GM23338 (cell line): ENCODE results near the gene ARFIP1. TPM values are rescaled to one million over a fixed set of nuclear protein-coding genes. Genes with fewer than 3 reads are reported as not detected.

Experiments used
- ATAC-seq: fragments of 200-7000 bp; cut with Tn5 transposase; 3 replicates; pipeline ENCODE4 v1.9.1; 2020
- DNase-seq: peaks from one replicate; pipeline ENCODE4 v3.0.0-alpha.2; 2015; ENCODE audit warnings: low spot score
- H2AFZ ChIP-seq: fragments of 200-600 bp; sonication (generic); 2 replicates; pipeline ENCODE4 v1.8.0; 2016; ENCODE audit warnings: antibody characterized with exemption, mild to moderate bottlenecking, moderate library complexity
- H3F3A ChIP-seq: fragments of 200-600 bp; sonication (generic); replicated peaks from 2 replicates; pipeline ENCODE4 v1.8.0; 2017; ENCODE audit warnings: antibody characterized with exemption, mixed run types, low read depth
- H3K27ac ChIP-seq: fragments of 200-600 bp; sonication (generic); 2 replicates; pipeline ENCODE4 v1.6.1; 2016; ENCODE audit warnings: low read depth
- H3K27me3 ChIP-seq: fragments of 200-600 bp; sonication (generic); 2 replicates; pipeline ENCODE4 v1.8.0; 2016; ENCODE audit warnings: mild to moderate bottlenecking, mixed run types, moderate library complexity; ENCODE audit not compliant: insufficient read depth
- H3K36me3 ChIP-seq: fragments of 200-600 bp; sonication (generic); 2 replicates; pipeline ENCODE4 v1.8.0; 2016; ENCODE audit warnings: mild to moderate bottlenecking; ENCODE audit not compliant: insufficient read depth
- H3K4me1 ChIP-seq: fragments of 200-600 bp; sonication (generic); 2 replicates; pipeline ENCODE4 v1.8.0; 2016; ENCODE audit warnings: mild to moderate bottlenecking, moderate library complexity; ENCODE audit not compliant: insufficient read depth
- H3K4me2 ChIP-seq: fragments of 200-600 bp; sonication (generic); 2 replicates; pipeline ENCODE4 v1.7.1; 2017; ENCODE audit warnings: mixed run types
- H3K4me3 ChIP-seq: fragments of 200-600 bp; sonication (generic); 2 replicates; pipeline ENCODE4 v1.6.1; 2016; ENCODE audit warnings: mixed run types
- H3K79me2 ChIP-seq: fragments of 200-600 bp; sonication (generic); replicated peaks from 2 replicates; pipeline ENCODE4 v1.8.0; 2017; ENCODE audit warnings: mild to moderate bottlenecking; ENCODE audit not compliant: insufficient read depth
- H3K9me2 ChIP-seq: fragments of 200-600 bp; sonication (generic); 2 replicates; pipeline ENCODE4 v1.8.0; 2017; ENCODE audit not compliant: insufficient read depth
- H4K20me1 ChIP-seq: fragments of 200-600 bp; sonication (generic); replicated peaks from 2 replicates; pipeline ENCODE4 v1.8.0; 2017; ENCODE audit warnings: mild to moderate bottlenecking; ENCODE audit not compliant: insufficient read depth
- H3K27ac Mint-ChIP-seq: 2 replicates; pipeline ENCODE4 v1.8.0; 2020; ENCODE audit warnings: inconsistent platforms, mild to moderate bottlenecking, moderate library complexity, mixed read lengths
- H3K27me3 Mint-ChIP-seq: 3 replicates; pipeline ENCODE4 v1.8.0; 2022; ENCODE audit warnings: low read depth, mild to moderate bottlenecking, moderate library complexity, mixed read lengths, inconsistent platforms; ENCODE audit not compliant: insufficient read depth, poor library complexity
- H3K36me3 Mint-ChIP-seq: 3 replicates; pipeline ENCODE4 v1.8.0; 2021; ENCODE audit warnings: low read depth, mild to moderate bottlenecking, inconsistent platforms, moderate library complexity, mixed read lengths
- H3K4me1 Mint-ChIP-seq: 3 replicates; pipeline ENCODE4 v1.8.0; 2020; ENCODE audit warnings: mild to moderate bottlenecking, inconsistent platforms, mixed read lengths
- H3K4me3 Mint-ChIP-seq: 3 replicates; pipeline ENCODE4 v1.8.0; 2021; ENCODE audit warnings: moderate library complexity, mild to moderate bottlenecking, inconsistent platforms, mixed read lengths
- H3K9me3 Mint-ChIP-seq: 3 replicates; pipeline ENCODE4 v1.8.0; 2020; ENCODE audit warnings: moderate library complexity, mild to moderate bottlenecking, inconsistent platforms, mixed read lengths
- CREB1 ChIP-seq: fragments of 250-450 bp; sonication (Bioruptor Pico); IDR thresholded peaks from 2 replicates; pipeline ENCODE4 v1.5.0; 2020; ENCODE audit warnings: low read depth, mild to moderate bottlenecking, moderate library complexity
- CTCF ChIP-seq, 2 experiments: fragments of 200-600 bp in 1 of 2; sonication (generic) in 1 of 2; conservative IDR thresholded peaks; 2 replicates each; pipeline versions ENCODE4 v1.5.1 to v1.6.1; 2016 to 2017; ENCODE audit warnings: antibody characterized with exemption in 2 of 2, low read depth in 2 of 2, mild to moderate bottlenecking in 2 of 2, moderate library complexity in 1 of 2
- ETS1 ChIP-seq: IDR thresholded peaks from 2 replicates; pipeline ENCODE4 v1.6.1; 2016; ENCODE audit warnings: antibody characterized with exemption
- EZH2 ChIP-seq: fragments of 200-600 bp; sonication (generic); IDR thresholded peaks from one replicate; pipeline ENCODE4 v1.8.0; 2017; ENCODE audit warnings: antibody characterized with exemption, mild to moderate bottlenecking, low read depth; ENCODE audit not compliant: unreplicated experiment
- EZH2phosphoT487 ChIP-seq: fragments of 200-600 bp; sonication (generic); IDR thresholded peaks from one replicate; pipeline ENCODE4 v1.8.1; 2018; ENCODE audit warnings: antibody characterized with exemption; ENCODE audit not compliant: unreplicated experiment
- NANOG ChIP-seq: IDR thresholded peaks from 2 replicates; pipeline ENCODE4 v1.6.1; 2016; ENCODE audit warnings: antibody characterized with exemption, borderline replicate concordance
- POLR2AphosphoS5 ChIP-seq: IDR thresholded peaks from 2 replicates; pipeline ENCODE4 v1.6.1; 2016; ENCODE audit warnings: antibody characterized with exemption, low read depth
- STAT1 ChIP-seq: IDR thresholded peaks from one replicate; pipeline ENCODE4 v1.6.1; 2016; ENCODE audit warnings: antibody characterized with exemption; ENCODE audit not compliant: unreplicated experiment
- ZNF114 ChIP-seq: fragments of 250-450 bp; sonication (Bioruptor Pico); IDR thresholded peaks from 2 replicates; pipeline ENCODE4 v1.5.0; 2020; ENCODE audit warnings: mild to moderate bottlenecking, moderate library complexity
- ZNF331 ChIP-seq: fragments of 250-450 bp; sonication (Bioruptor Pico); IDR thresholded peaks from 2 replicates; pipeline ENCODE4 v1.5.0; 2020; ENCODE audit warnings: low read depth, mild to moderate bottlenecking, moderate library complexity
- long read RNA-seq: library from polyadenylated mRNA; unstranded; transcript quantifications from one replicate; pipeline ENCODE4 v2.0.0, GENCODE V29; 2020; ENCODE audit not compliant: unreplicated experiment
- polyA plus RNA-seq: library from polyadenylated mRNA; unstranded; fragments of >200 nt; fragmentation: Nextera tagmentation; extraction: Ambion mirVana; gene quantifications from 2 replicates; pipeline ENCODE4 v1.2.1, GENCODE V29; 2016
- total RNA-seq: library from RNA; depleted of rRNA; stranded (reverse); fragments of >200 nt; shearing (Covaris generic); gene quantifications from 2 replicates; pipeline ENCODE4 v1.2.3, GENCODE V29; 2014; rRNA removed

The ARFIP1 gene
- total RNA-seq (42.8 and 49.6 TPM in 2 replicates), polyA plus RNA-seq (43.8 and 46.0 TPM in 2 replicates)
- long read RNA-seq, transcript ARFIP1-202 (8 exons, 1,302 nt): major isoform, 5 of 29 reads
- long read RNA-seq, transcript ARFIP1-205 (9 exons, 3,424 nt): major isoform, 5 of 29 reads
- long read RNA-seq, partial matches to known transcripts: 14 of 29 reads
- long read RNA-seq, other reads (novel, unspliced or antisense): 3 of 29 reads

GRCh38 chr4:152779513-152780266 is at the start of gene ARFIP1, which contains the start of gene TIGD4:
ARFIP1 (plus strand) TSS chr4:152779954; CDS start chr4:152829634, 49,680 bp downstream.
TIGD4 (minus strand) TSS chr4:152779730; CDS start chr4:152771004, 8,726 bp downstream.
- no peaks in the 10 kb centered on the region for H3K27me3 ChIP-seq
- ATAC-seq: peak; percentile 92
- peak within 1 kb of the TSS; percentile 86 for H3K4me2 ChIP-seq
- peaks cover 23% of the 10 kb centered on the region for H3K4me1 Mint-ChIP-seq
- peaks cover 3% of the 10 kb centered on the region; the same call in 1 of the 3 replicates for H3K36me3 Mint-ChIP-seq
- H3K4me1 ChIP-seq: peaks cover 13% of the 10 kb centered on the region; the same call in 1 of the 2 replicates
- H3K9me3 Mint-ChIP-seq: no peaks in the 10 kb centered on the region
- H3K9me2 ChIP-seq: no peaks in the 10 kb centered on the region
- H4K20me1 ChIP-seq: peaks cover 4% of the 10 kb centered on the region; the same call in 1 of the 2 replicates
- peak within 1 kb of the TSS; percentile 86 for H3K4me3 ChIP-seq
- peak within 1 kb of the TSS; percentile 93 for H3K27ac ChIP-seq
- peaks cover 5% of the 10 kb centered on the region; the same call in 1 of the 2 replicates for H3F3A ChIP-seq
- no peaks in the 10 kb centered on the region for H3K36me3 ChIP-seq
- H3K27me3 Mint-ChIP-seq: peaks cover 8% of the 10 kb centered on the region
- H3K27ac Mint-ChIP-seq: peak within 1 kb of the TSS; percentile 98
- peaks cover 53% of the 10 kb centered on the region for H3K79me2 ChIP-seq
- H2AFZ ChIP-seq: peak within 1 kb of the TSS; percentile 98
- peak within 1 kb of the TSS; percentile 99 for H3K4me3 Mint-ChIP-seq
- DNase-seq: peak; percentile 98
- TF ChIP-seq ETS1 (peak; percentile 85), EZH2 (no peak), POLR2AphosphoS5 (peak; percentile 67), CREB1 (CRISPR knock-in tag) (peak; percentile 77), CTCF (conservative IDR thresholded peaks at IDR 0.05; ENCODE audit: low read depth in 2 of 2) (peak; percentile 43 to 70)

GRCh38 chr4:152731997-152732396 is 47.8 kb upstream of the ARFIP1 start:
- no peaks in the 10 kb centered on the region for H3K36me3 Mint-ChIP-seq
- Histone ChIP-seq H3K4me1 (peaks cover 3% of the 10 kb centered on the region; the same call in 1 of the 2 replicates), H3K79me2 (no peaks in the 10 kb centered on the region), H3K9me2 (no peaks in the 10 kb centered on the region), H3K27me3 (no peaks in the 10 kb centered on the region), H3K4me3 (no peak overlapping the region), H3K4me2 (no peak overlapping the region), H3K27ac (no peak overlapping the region), H3K36me3 (no peaks in the 10 kb centered on the region), H3F3A (no peaks in the 10 kb centered on the region), H2AFZ (no peak overlapping the region), H4K20me1 (no peaks in the 10 kb centered on the region)
- DNase-seq: no peak
- H3K4me3 Mint-ChIP-seq: no peak overlapping the region
- peaks cover 7% of the 10 kb centered on the region for H3K27me3 Mint-ChIP-seq
- peaks cover 16% of the 10 kb centered on the region for H3K4me1 Mint-ChIP-seq
- no peaks in the 10 kb centered on the region for H3K9me3 Mint-ChIP-seq
- H3K27ac Mint-ChIP-seq: no peak overlapping the region
- no peak for ATAC-seq
- no peak for TF ChIP-seq ZNF331 (CRISPR knock-in tag)
- TF ChIP-seq POLR2AphosphoS5: no peak
- no peak for TF ChIP-seq NANOG
- no peak for TF ChIP-seq STAT1
- TF ChIP-seq CREB1 (CRISPR knock-in tag): no peak
- TF ChIP-seq EZH2: no peak
- TF ChIP-seq ZNF114 (CRISPR knock-in tag): no peak
- TF ChIP-seq ETS1: no peak
- TF ChIP-seq EZH2phosphoT487: no peak
